Activated naive CD4-positive, alpha-beta T cell treated with anti-CD3 and anti-CD28 coated beads for 36 hours (primary cell): ENCODE data around the gene PLPP2. TPM values are rescaled to one million over a fixed set of nuclear protein-coding genes. Genes with fewer than 3 reads are reported as not detected.

Source experiments
- CTCF ChIA-PET: fragments of 350-600 bp; sonication (Branson Sonifier 250); formaldehyde crosslinking; loops from one replicate; lab custom pipeline; 2021; ENCODE audit warnings: antibody characterized with exemption; lab: Charles Lee
- DNase-seq: peaks from one replicate; pipeline ENCODE4 v3.0.0-alpha.2; 2020
- H3K27ac Mint-ChIP-seq: one replicate; pipeline ENCODE4 v1.8.0; 2021; ENCODE audit warnings: mild to moderate bottlenecking, mixed read lengths
- H3K27me3 Mint-ChIP-seq: one replicate; pipeline ENCODE4 v1.8.0; 2021; ENCODE audit warnings: low read depth, mixed read lengths
- H3K36me3 Mint-ChIP-seq: one replicate; pipeline ENCODE4 v1.8.0; 2021; ENCODE audit warnings: low read depth, mixed read lengths
- H3K4me1 Mint-ChIP-seq: one replicate; pipeline ENCODE4 v1.8.0; 2021; ENCODE audit warnings: low read depth, mixed read lengths
- H3K4me3 Mint-ChIP-seq: one replicate; pipeline ENCODE4 v1.8.0; 2021; ENCODE audit warnings: mild to moderate bottlenecking, moderate library complexity, mixed read lengths
- H3K9me3 Mint-ChIP-seq: one replicate; pipeline ENCODE4 v1.8.0; 2021; ENCODE audit warnings: mixed read lengths
- intact Hi-C: fragments of 100-400 bp; cut with micrococcal nuclease; formaldehyde crosslinking; loops from one replicate; pipeline ENCODE4 v1.15.1; 2023
- total RNA-seq, 2 experiments: library from RNA; stranded (reverse); gene quantifications; one replicate each; pipeline ENCODE4 v1.2.3, GENCODE V29; 2021

PLPP2 gene
- total RNA-seq, 2 experiments from 2014 or later = 0.25 to 0.41 TPM

DNA sequence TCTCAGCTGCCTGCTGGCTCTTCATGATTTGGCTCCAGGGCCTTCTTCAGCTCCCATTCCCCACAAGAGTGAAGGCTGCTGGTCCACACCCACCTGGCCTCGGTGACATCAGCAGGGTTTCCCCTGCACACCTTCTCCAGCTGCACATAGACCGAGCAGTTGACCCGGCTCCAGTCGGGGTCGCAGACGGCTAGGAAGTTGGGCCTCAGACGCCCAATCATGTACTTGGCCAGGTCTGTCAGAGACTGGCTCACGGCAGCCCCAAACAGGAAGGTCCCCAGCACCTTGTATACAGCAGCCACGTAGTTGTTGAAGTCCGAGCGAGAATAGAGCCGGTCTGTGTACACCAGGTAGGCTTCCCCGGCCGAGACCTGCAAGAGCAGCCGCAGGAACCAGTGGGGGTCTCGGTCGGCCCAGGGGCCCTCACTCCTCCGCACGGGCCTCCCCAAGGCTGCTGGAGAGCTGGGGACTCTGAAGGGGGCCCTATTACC lies 3.8 kb downstream of the PLPP2 start:
- CTCF ChIA-PET = no interaction called here
- no peaks in the 10 kb centered on the region for H3K36me3 Mint-ChIP-seq

DNA sequence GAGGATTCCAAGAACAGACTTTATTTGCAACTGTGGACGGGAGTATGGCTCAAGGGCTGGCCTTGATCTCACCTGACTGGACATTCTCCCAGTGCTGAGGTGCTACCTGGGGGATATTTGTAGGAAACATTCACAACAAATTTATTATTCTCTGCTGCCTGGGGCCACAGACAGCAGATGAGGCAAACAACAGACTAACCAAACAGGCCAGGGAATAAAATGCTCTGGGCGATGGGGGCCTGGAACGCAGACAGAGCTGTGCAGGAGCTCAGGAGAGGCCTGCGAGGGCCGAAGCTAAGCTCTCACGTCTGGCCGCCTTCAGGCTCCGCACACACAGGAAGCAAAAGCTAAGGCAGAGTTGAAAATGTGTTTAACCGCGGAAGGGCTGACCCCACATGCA lies 7.8 kb downstream of the PLPP2 start:
- no peak for DNase-seq
- CTCF ChIA-PET = no interaction called here
- no peak overlapping the region for H3K27ac Mint-ChIP-seq
- no peaks in the 10 kb centered on the region for H3K4me1 Mint-ChIP-seq
- no peaks in the 10 kb centered on the region for H3K36me3 Mint-ChIP-seq
- H3K4me3 Mint-ChIP-seq = no peak overlapping the region
- H3K27me3 Mint-ChIP-seq = peaks cover 12% of the 10 kb centered on the region
- intact Hi-C loops = no loop called here
- H3K9me3 Mint-ChIP-seq = no peaks in the 10 kb centered on the region

More for the DNA sequence above, 3.8 kb downstream of the PLPP2 start:
- Mint-ChIP-seq H3K9me3 (no peaks in the 10 kb centered on the region), H3K4me3 (no peak overlapping the region), H3K27me3 (peaks cover 30% of the 10 kb centered on the region), H3K4me1 (peaks cover 6% of the 10 kb centered on the region), H3K27ac (no peak overlapping the region)
- intact Hi-C loops = no loop called here
- no peak for DNase-seq

DNA sequence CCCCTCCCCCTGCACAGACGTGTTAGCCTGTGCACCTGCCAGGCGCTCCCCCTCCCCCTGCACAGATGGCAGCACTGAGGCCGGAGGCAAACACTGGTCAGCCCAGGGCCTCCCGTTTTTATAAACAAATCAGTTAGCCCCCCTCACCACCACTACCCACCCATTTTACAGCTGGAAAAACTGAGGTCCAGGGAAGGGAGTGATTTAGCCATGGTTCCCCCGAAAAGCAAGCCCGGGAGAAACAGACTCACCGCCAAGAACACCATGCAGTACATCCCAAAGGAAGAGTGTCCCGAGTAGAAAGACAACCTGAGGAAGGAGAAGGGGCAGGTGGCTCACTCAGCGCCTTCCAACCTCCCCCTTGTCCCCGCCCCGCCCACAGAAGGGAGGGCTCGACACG lies 8.7 kb downstream of the PLPP2 start:
- H3K9me3 Mint-ChIP-seq = no peaks in the 10 kb centered on the region
- intact Hi-C loops = no loop called here
- H3K27me3 Mint-ChIP-seq = peaks cover 11% of the 10 kb centered on the region
- no peak overlapping the region for H3K27ac Mint-ChIP-seq
- no peaks in the 10 kb centered on the region for H3K4me1 Mint-ChIP-seq
- CTCF ChIA-PET = no interaction called here
- no peaks in the 10 kb centered on the region for H3K36me3 Mint-ChIP-seq
- DNase-seq = no peak
- no peak overlapping the region for H3K4me3 Mint-ChIP-seq

DNA sequence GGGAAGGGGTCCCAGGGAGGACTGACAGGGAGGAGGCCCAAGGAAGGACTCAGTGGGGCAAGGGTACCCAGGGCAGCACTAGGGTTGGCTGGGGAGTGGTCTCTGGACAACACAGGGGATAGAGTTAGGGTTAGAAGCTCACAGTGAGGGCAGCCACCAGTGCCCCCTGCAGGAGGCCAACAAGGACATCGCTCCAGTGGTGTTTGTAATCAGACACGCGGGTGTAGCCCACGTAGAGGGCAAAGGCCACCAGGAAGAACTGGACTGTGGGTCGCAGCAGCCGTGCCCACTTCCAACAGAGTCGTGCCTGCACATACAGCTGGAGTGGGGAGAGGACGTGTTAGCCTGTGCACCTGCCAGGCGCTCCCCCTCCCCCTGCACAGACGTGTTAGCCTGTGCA lies 9.2 kb downstream of the PLPP2 start:
- CTCF ChIA-PET = no interaction called here
- Mint-ChIP-seq H3K36me3 (no peaks in the 10 kb centered on the region), H3K27me3 (peaks cover 13% of the 10 kb centered on the region), H3K4me1 (no peaks in the 10 kb centered on the region), H3K4me3 (no peak overlapping the region), H3K9me3 (no peaks in the 10 kb centered on the region), H3K27ac (no peak overlapping the region)
- intact Hi-C loops = no loop called here
- DNase-seq = no peak

DNA sequence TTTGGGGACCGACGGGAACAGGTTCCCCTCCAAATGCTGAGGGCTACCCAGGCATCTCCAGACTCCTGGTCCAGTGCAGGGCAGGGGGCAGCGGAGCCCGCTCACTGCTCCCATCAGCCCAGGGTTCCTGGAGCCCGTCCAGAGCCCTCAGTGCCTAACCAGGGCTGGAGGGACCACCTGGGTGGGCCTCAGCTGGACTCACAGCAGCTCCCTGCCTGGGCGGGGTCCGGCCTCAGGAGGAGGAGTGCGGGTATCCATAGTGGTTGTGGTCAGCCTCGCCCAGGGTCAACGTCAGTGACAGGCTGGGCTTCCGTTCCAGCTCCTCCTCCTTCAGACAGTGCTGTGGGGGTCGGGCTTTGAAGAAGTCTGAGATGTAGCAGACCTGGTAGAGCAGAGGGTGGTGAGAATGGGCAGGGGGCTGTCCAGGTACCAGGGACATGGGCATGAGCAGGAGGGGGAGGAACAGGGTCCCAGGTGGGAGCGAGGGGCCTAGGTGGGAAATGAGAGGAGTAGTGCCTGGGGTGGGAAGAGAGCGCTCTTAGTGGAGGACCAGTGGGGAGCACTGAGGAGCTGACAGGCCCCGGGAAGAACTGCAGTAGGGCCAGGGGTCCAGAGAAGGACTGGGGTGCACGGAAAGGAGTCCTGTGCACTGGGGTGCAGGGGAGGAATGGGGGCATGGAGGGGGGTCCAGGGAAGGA lies 9.9 kb downstream of the PLPP2 start:
- DNase-seq = no peak
- H3K27me3 Mint-ChIP-seq = peaks cover 19% of the 10 kb centered on the region
- CTCF ChIA-PET = no interaction called here
- H3K9me3 Mint-ChIP-seq = no peaks in the 10 kb centered on the region
- intact Hi-C loops = no loop called here
- no peaks in the 10 kb centered on the region for H3K36me3 Mint-ChIP-seq
- H3K4me1 Mint-ChIP-seq = no peaks in the 10 kb centered on the region
- no peak overlapping the region for H3K4me3 Mint-ChIP-seq
- H3K27ac Mint-ChIP-seq = no peak overlapping the region

DNA sequence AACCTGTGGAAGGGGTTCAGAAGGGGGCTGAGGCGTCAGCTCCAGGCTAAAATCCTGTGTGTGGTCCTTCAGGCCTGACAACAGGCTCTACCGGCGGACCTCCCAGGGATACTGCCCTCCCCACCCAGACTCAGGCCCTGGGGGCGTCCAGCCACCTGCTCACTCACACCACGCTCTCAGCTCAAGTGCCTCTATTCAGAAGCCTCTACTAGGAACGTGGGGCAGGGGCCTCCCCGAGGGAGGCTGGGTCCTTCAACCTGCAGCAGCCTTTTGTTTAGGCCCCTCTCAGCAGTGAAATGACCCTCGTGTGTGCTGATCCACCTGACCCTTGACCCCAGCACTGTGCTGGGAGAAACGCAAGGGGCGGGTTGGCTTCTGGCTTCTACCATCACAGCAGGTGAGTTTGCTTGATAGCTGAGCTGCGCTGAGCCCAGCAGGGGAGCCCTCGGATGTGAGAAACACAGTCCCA lies 10.6 kb downstream of the PLPP2 start:
- no peaks in the 10 kb centered on the region for H3K36me3 Mint-ChIP-seq
- H3K27ac Mint-ChIP-seq = no peak overlapping the region
- CTCF ChIA-PET = no interaction called here

DNA sequence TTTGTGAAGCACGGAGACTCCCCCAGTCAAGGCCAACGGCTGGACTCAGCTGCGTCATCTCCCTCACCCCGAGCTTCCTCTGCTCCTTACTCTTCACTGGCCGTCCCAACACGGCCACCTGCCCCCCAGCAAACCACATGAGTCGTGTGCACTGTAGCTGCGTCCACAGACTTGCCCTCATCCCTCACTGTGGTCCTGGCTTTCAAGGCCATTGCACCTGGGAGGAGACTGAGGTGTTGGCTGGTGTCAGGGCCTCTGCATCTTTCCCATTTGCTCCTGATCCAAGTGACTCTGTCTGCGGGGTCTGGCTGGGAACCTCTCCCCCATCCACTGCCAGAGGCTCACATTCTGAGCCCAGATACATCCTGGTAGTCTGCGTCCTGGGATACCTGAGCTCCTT lies 11.5 kb downstream of the PLPP2 start:
- H3K27me3 Mint-ChIP-seq = peaks cover 31% of the 10 kb centered on the region
- no peaks in the 10 kb centered on the region for H3K36me3 Mint-ChIP-seq
- H3K4me3 Mint-ChIP-seq = no peak overlapping the region
- DNase-seq = no peak
- CTCF ChIA-PET = interaction anchor here (0.6 kb wide), 1 partner anchor 18 kb away, joined by 3 read pairs; no protein-coding TSS in a partner anchor
- intact Hi-C loops = no loop called here
- no peaks in the 10 kb centered on the region for H3K4me1 Mint-ChIP-seq
- no peaks in the 10 kb centered on the region for H3K9me3 Mint-ChIP-seq
- no peak overlapping the region for H3K27ac Mint-ChIP-seq

More for the DNA sequence above, 10.6 kb downstream of the PLPP2 start:
- no peaks in the 10 kb centered on the region for H3K4me1 Mint-ChIP-seq
- H3K4me3 Mint-ChIP-seq = no peak overlapping the region
- intact Hi-C loops = no loop called here
- peaks cover 25% of the 10 kb centered on the region for H3K27me3 Mint-ChIP-seq
- no peaks in the 10 kb centered on the region for H3K9me3 Mint-ChIP-seq
- DNase-seq = no peak

DNA sequence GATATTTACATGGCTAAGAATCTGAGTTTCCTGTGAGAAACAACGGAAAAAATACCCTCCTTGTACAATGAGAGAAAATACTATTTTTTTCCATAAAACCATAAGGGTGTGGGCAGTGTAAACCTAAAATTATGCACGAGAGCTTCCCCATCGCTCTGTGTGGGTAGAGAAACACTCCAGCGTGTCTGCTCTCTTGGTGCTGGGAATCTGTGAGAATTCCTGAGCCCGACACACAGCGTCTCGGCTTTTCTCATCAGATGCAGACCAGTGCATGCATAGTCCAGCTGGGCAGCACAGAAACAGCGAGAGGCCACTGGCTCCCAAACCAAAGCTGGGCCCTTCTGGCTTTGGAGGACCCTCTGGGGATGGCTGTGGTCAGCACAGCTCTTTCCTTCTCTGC lies 12.0 kb downstream of the PLPP2 start:
- no peaks in the 10 kb centered on the region for H3K9me3 Mint-ChIP-seq
- H3K27me3 Mint-ChIP-seq = peaks cover 31% of the 10 kb centered on the region
- H3K27ac Mint-ChIP-seq = no peak overlapping the region
- CTCF ChIA-PET = no interaction called here
- H3K36me3 Mint-ChIP-seq = no peaks in the 10 kb centered on the region
- intact Hi-C loops = no loop called here
- no peaks in the 10 kb centered on the region for H3K4me1 Mint-ChIP-seq
- H3K4me3 Mint-ChIP-seq = no peak overlapping the region
- no peak for DNase-seq

DNA sequence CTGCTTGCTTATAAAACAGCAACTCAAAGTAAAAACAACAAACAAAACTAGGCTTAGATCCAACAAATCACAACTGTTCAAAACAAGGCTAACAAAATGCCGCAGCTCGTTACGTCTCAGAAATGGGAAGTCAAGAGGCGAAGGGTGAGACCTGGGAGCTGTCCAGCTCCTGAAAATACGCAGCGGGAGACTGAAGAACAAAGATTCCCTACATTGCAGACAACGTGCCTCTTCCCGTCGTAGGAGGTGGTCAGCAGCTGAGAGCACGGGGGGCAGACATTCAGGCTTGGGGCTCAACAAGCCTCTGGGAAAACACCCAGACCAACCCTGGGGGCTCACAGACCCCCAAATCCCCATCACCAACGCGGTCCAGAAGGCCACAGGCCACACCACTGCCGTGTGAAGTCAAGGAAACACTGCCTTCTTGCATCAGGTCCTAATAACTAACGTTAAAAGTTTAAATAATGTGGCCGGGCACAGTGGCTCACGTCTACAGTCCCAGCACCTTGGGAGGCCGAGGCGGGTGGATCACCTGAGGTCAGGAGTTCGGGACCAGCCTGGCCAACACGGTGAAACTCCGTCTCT lies 13.5 kb downstream of the PLPP2 start:
- peak; percentile 26 for DNase-seq
- CTCF ChIA-PET = interaction anchor here (0.6 to 1.0 kb wide), 2 partner anchors 11 to 40 kb away, joined by 3 read pairs; no protein-coding TSS in a partner anchor
- no peaks in the 10 kb centered on the region for H3K36me3 Mint-ChIP-seq
- no peaks in the 10 kb centered on the region for H3K4me1 Mint-ChIP-seq
- no peak overlapping the region for H3K4me3 Mint-ChIP-seq
- intact Hi-C loops = no loop called here
- H3K27me3 Mint-ChIP-seq = peaks cover 33% of the 10 kb centered on the region
- no peak overlapping the region for H3K27ac Mint-ChIP-seq
- H3K9me3 Mint-ChIP-seq = no peaks in the 10 kb centered on the region

DNA sequence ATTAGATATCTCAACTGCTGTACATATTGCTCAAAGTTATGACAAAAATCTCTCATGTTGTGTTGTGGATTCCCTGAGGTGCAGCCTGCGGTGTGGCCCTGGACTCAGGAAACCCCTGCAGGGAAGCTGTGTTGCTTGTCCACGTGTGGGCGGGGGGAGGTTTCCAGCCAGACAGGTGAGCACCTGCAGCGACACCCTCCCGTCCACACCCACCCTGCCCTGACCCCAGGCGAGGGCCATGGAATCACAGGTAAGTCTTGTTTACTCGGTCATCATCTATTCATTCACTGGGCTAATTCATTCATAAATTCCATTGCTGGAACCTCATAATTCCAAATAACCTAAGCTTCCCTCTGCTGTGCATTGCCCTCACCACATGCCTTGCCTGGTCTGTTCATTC lies 14.1 kb downstream of the PLPP2 start:
- H3K4me1 Mint-ChIP-seq = no peaks in the 10 kb centered on the region
- H3K27me3 Mint-ChIP-seq = peaks cover 33% of the 10 kb centered on the region
- no peaks in the 10 kb centered on the region for H3K36me3 Mint-ChIP-seq
- H3K4me3 Mint-ChIP-seq = no peak overlapping the region
- DNase-seq = no peak
- H3K9me3 Mint-ChIP-seq = no peaks in the 10 kb centered on the region
- H3K27ac Mint-ChIP-seq = no peak overlapping the region
- CTCF ChIA-PET = interaction anchor here (0.6 to 1.0 kb wide), 2 partner anchors 11 to 41 kb away, joined by 3 read pairs; no protein-coding TSS in a partner anchor
- intact Hi-C loops = no loop called here

DNA sequence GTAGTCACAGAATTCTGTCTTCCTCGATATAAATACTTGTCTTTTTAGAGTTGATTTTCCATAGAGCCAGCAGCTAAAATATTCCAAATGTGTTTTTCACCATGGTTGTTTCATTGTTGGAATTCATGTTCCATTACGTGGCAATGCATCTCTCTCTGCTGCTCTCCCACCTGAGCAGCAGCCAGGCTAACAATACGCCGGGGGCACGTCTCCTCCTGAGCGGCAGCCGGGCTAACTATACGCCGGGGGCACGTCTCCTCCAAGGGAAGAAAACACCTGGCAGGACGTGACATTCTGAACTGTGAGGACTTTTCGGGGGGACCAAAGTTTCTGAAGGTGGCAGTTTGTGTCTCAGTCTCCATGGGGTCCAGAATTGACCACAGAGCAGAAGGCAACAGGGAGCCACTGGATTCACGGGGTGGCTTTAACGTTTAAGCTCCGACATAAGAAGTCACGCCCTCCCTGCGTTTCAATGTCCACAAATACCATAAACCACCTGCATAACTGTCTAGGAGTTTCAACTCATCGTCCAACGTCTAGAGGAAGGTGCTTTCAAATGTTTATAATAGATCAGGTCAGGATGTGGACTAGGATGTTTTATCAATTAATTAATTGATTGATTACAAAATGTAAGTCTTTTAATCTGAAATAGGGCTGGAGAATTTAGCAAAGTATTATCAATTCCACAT lies 15.1 kb downstream of the PLPP2 start:
- Mint-ChIP-seq H3K36me3 (no peaks in the 10 kb centered on the region), H3K4me1 (no peaks in the 10 kb centered on the region), H3K9me3 (no peaks in the 10 kb centered on the region), H3K4me3 (no peak overlapping the region), H3K27me3 (peaks cover 40% of the 10 kb centered on the region), H3K27ac (no peak overlapping the region)
- CTCF ChIA-PET = no interaction called here
- no peak for DNase-seq
- intact Hi-C loops = no loop called here

DNA sequence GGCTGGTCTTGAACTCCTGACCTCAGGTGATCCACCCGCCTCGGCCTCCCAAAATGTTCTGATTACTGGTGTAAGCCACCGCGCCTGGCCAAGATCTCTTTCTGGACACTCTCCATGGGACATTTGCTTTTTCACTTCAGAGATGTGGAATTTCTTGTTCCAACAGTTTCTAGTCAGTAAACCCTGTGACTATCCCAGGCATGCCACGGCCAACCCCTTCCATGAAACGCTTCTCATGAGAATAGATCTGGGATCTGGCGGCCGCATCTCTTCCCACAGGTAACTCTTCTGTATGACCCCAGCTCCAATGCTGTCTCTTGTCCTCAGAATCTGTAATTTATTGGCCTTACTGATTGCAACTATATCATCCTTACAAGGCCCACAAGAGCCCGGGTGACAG lies 16.2 kb downstream of the PLPP2 start:
- intact Hi-C loops = no loop called here
- Mint-ChIP-seq H3K36me3 (no peaks in the 10 kb centered on the region), H3K4me1 (no peaks in the 10 kb centered on the region), H3K27ac (no peak overlapping the region), H3K4me3 (no peak overlapping the region), H3K27me3 (peaks cover 41% of the 10 kb centered on the region), H3K9me3 (no peaks in the 10 kb centered on the region)
- DNase-seq = no peak
- CTCF ChIA-PET = no interaction called here
